UCSD-AML1 (cell line): ENCODE measurements around the gene STK32C.
A peak's percentile ranks its signal among the peaks of the same experiment; 100 is the strongest.
"Not testable (repeated sequence)": the region's sequence is repeated elsewhere in the genome, so short reads cannot be mapped to it uniquely, and the experiment has no call there.

Experiments used
- DNase-seq: peaks from one replicate; lab custom pipeline; 2025; ENCODE audit not compliant: unreplicated experiment; lab: John Stamatoyannopoulos, UW

The STK32C gene

GRCh38 chr10:132269266-132270230 is 38.2 kb downstream of the STK32C start:
- DNase-seq, result no peak

DNA sequence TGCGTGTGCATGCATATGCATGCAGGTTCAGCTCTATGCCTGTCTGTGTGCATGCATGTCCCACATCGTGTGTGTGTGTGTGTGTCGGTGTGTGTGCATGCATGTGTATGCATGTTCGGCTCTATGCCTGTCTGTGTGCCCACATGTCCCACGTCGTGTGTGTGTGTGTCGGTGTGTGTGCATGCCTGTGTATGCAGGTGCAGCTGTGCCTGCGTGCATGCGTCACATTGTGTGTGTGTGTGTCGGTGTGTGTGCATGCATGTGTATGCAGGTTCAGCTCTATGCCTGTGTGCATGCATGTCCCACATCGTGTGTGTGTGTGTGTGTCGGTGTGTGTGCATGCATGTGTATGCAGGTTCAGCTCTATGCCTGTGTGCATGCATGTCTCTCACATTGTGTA is 39.8 kb downstream of the STK32C start:
- DNase-seq, result not testable (repeated sequence)

DNA sequence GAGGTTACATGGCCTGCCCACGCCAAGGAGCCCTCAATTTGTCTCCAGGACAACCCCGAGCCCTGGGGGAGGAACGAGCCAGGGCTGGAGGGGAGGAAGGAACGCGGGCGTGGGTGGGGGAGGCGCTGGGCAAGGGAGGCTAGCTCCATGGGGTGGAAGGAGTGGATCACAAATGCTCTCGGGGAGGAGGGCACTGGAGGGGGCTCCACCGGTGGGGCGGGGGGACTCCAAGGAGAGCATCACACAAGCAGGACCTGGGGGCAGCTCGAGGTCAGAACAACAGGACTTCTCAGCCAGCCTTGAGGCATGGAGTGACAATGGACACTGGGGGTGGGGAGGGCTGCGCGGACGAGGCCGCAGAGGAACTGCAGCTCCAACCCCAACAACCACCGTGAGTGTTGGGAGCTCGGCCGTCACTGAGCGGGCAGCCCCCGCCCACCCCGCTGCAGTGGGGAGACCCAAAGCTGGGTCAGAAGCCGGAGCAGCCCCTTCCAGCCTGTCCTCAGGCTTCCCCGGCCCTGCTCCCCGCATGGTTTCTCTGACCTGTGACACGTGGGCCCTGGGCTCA is 41.1 kb downstream of the STK32C start:
- DNase-seq, result no peak

GRCh38 chr10:132265890-132266496 is 41.8 kb downstream of the STK32C start:
- DNase-seq, result no peak

DNA sequence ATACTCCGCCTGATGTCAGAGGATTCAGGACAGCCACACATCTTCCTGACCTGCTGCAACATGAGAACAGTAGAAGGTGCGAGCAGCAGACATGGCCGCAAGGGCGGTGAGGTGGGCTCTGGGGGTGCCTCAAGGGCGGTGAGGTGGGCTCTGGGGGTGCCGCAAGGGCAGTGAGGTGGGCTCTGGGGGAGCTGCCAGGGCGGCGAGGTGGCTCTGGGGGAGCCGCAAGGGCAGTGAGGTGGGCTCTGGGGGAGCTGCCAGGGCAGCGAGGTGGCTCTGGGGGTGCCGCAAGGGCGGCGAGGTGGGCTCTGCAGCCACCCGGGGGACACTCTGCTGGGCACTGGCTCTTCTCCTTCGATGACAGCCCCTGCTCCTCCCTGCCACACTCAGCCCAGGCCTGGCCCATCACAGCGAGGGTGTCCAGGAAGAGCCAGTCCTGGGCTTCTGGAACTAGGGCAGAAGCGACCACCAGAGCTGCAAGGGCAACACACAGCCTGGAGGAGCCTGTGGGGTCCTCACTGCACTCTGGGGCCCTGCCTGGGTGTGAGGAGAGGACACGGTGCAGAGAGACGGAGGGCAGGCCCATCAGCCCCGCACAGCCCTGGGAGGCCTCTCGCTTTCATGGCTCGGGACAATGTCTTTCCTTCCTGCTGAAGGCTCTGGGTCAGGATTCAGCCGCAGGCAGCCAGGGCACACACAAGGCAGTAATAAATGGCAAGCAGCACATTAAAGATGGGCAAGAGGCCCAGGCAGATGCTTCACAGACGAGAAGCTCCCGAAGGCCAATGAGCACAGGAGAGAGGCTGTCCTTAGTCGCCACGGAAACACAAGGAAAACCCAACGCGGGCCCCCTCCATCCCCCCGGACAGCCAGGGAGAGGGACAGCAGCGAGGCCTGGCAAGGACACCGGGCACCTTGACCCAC is 42.5 kb downstream of the STK32C start:
- no peak for DNase-seq

- DNase-seq, result no peak
Measured at GRCh38 chr10:132264306-132264950, 43.3 kb downstream of the STK32C start.

GRCh38 chr10:132263866-132264265 is 43.9 kb downstream of the STK32C start:
- no peak for DNase-seq

DNA sequence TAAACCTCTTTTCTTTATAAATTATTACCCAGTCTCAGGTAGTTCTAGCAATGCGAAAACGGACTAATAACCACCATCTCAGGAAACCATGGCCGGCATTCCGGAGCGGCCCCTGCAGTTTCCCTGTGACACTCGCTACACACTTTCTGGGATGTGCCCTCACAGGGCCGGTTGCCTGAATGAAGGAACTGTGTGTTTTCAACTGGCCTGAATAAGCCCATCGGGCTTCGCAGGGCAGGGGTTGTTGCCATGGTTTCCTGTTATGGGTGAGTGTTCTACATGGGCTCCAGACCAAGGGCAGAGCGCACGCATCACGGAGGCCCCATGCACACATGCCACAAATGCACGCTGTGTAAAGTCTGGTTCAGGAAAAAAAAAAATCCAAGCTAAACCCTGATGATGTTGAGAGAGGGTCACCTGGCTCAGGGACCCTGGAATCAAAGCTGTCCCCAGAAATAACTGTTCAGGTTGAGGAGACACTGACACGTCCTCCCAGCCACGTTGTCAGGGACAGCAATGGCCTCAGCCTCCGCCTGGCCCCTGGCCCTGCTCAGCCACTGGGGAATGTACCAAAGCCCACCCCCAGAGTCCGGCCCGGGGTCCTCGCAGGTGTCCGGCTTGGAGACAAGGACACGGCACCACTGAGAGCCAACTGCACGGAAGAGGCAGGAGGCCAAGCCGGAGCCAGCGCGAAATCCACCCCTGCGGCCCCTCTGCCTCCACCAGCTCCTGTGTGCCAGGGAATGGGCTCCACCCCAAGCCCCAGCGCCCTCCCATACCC is 47.9 kb downstream of the STK32C start:
- no peak for DNase-seq

DNA sequence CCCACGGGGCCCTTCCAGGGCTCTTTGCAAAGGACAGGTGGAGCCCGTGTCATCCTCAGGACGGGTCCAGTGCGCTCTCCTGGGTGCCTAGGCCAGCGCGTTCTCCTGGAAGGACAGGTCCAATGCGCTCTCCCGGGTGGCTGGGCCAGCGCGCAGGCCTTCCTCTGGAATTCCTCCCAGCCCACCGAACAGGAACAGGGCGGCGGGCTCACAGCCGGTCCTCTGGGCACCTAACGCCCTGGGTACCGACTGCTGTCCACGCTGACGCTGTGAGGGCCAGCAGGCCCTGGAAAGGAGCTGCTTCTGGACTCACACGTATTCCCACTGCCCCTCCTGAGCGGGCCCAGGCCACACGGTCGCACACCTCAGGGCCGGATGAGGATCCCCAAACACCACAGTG is 49.3 kb downstream of the STK32C start:
- DNase-seq, result no peak

DNA sequence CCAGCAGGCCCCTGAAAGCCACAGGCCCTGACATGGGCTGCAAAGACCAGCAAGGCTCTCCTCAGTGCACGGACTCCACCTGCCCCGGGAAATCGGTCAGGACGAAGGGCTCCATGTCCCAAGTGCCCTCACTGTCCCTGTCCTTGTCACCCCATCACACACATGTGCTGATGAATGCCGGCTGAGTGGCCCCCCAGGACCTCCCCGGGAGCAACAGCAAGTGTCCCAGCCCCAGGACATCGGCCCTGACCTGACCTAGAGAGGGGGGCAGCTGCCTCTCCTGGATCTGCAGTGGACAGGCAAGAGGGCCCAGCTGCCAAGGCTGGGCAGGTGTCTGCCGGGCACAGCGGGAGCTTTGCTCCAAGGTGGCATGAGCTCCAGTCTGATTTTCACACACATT is 49.8 kb downstream of the STK32C start:
- DNase-seq, result no peak

DNA sequence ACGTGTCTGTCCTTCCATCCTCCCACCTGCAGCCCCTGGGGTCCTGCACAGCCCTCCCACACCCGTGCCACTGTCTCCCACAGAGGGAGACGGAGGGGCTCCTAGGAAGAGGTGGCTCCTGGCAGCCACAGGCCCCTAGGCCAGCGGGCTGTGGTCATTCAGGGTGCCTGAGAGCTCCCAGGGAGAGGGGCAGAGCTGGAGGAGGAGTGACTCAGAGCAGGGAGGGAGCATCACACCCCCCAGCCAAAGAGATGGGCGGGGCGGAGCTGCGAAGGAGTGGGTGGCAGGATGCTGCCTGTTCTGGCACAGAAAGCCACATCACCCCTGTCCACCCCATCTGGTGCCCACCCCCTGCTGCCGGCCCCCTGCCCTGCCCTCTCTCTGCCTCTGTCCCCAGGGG is 50.5 kb downstream of the STK32C start:
- no peak for DNase-seq

DNA sequence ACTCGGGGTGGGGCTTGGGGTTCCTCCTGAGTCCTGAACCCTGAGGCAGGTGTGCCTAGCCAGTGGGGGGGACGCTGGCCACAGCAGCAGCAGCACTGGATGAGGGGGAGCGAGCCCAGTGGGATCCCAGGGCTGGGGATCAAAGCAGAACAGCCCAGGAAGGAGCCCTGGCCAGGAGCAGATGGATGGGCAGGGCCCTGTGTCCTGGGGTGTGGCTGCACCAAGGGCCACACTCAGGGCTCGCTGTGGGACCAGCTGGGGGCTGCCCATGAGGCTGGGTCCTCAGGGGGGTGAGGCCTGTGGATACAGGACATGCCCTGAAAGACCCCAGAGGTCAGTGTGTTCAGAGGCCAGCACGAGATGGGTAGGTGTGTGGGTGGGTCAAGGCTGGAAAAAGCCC is 50.9 kb downstream of the STK32C start:
- DNase-seq, result no peak

DNA sequence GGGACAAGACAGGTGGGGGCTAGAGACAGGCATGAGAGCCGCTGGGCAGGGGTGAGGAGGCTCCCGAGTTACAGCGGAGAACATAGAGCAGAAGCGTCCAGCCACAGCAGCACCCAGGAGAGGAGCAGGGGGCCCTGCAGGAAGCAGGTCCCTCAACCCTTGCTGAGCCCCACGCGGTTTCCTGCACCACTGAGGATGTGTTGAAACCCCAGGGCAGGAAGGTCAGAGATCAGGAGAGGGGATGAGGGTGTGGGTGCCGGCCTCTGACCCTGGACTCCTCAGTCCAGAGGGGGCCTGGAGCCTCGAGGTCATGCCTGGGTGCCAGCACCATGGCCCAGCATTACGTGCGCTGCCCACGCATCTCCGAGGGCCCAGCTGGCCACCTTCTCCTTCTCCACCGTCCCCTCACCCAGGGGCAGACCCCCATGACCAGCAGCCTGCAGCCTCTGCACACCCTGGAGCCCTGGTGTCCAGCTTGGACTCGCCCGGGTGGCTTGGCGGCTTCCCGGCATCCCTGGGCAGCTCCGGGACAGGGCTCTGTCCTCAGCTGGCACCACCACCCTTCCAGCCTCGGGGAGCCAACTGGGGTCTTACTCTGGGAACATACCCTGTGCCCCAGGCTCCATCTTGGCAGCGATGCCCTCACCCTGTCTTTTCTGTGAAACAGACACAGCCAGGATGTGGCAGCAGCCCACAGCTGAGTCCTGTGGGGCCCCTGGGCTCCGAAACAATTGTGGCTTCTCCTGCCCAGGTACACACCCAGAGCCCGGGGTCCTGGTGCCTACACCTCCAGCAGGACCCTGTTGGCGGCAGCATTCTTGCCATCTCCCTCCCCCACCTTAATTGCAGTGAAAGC is 52.0 kb downstream of the STK32C start:
- DNase-seq, result peak; percentile 20

- no peak for DNase-seq
Measured at GRCh38 chr10:132254841-132255240, 52.9 kb downstream of the STK32C start.

DNA sequence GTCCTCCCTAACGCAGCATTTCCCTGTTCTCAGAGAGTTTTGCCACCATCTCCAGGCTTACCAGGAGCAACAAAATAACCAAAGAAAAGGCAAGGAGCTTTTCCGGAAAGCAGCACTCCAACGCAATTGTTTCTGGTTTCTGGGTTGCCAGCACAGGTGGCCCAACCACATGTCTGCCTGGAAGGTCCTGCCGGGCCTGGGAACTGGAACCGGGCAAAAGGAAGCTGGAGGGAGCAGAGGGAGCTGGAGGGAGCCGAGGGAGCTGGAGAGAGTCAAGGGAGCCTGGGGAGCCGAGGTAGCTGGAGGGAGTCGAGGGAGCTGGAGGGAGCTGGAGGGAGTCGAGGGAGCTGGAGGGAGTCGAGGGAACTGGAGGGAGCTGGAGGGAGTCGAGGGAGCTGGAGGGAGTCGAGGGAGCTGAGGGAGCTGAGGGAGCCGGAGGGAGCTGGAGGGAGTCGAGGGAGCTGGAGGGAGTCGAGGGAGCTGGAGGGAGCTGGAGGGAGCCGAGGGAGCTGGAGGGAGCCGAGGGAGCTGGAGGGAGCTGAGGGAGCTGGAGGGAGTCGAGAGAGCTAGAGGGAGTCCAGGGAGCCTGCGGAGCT is 54.6 kb downstream of the STK32C start:
- DNase-seq, result no peak

DNA sequence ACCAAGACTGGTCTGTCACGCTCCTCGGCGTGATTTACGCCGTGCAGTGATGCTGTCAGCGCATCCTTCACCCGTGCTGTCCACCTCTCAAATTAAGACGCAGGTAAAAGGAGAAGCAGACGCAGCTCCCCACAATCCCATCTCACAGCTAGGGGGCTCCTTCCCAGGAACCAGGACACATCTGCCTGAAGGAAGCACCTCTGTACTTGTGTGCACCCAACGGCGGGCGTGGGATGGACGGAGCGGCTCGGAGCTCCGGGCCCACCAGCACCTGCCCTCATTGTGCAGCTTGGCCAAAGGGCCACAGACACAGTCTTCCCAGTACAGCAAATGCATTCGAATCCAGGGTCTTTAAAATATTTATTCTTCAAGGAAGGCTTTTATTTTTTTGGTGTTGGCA is 55.3 kb downstream of the STK32C start:
- no peak for DNase-seq

- DNase-seq, result no peak
Measured at GRCh38 chr10:132251928-132252327, 55.8 kb downstream of the STK32C start.
